ENCODE measurements around the gene TYK2.

The TYK2 gene

GRCh38 chr19:10362259-10362658 lies 18.1 kb downstream of the TYK2 start:
- Histone ChIP-seq H3K27me3 (ENCODE audit: insufficient read depth, low read depth, severe bottlenecking) (no peaks in the 10 kb centered on the region), H3K4me3 (ENCODE audit: low read depth, low read length) (no peak overlapping the region), H3K27ac (no peak overlapping the region), H3K36me3 (peaks cover 61% of the 10 kb centered on the region), H3K9me3 (ENCODE audit: severe bottlenecking) (no peaks in the 10 kb centered on the region)
- DNase-seq, result no peak
- no peak for TF ChIP-seq CTCF (IDR thresholded peaks at IDR 0.05; ENCODE audit: low read depth, low read length)

GRCh38 chr19:10361569-10362011 lies 18.8 kb downstream of the TYK2 start:
- no peaks in the 10 kb centered on the region for H3K27me3 ChIP-seq (ENCODE audit: insufficient read depth, low read depth, severe bottlenecking)
- H3K27ac ChIP-seq, result no peak overlapping the region
- no peaks in the 10 kb centered on the region for H3K9me3 ChIP-seq (ENCODE audit: severe bottlenecking)
- no peak overlapping the region for H3K4me3 ChIP-seq (ENCODE audit: low read depth, low read length)
- DNase-seq, result no peak
- peaks cover 61% of the 10 kb centered on the region for H3K36me3 ChIP-seq
- no peak for TF ChIP-seq CTCF (IDR thresholded peaks at IDR 0.05; ENCODE audit: low read depth, low read length)

GRCh38 chr19:10356431-10356830 lies 23.9 kb downstream of the TYK2 start:
- no peak for DNase-seq
- Histone ChIP-seq H3K36me3 (peaks cover 55% of the 10 kb centered on the region), H3K27ac (no peak overlapping the region), H3K27me3 (ENCODE audit: insufficient read depth, low read depth, severe bottlenecking) (no peaks in the 10 kb centered on the region), H3K4me3 (ENCODE audit: low read depth, low read length) (no peak overlapping the region), H3K9me3 (ENCODE audit: severe bottlenecking) (no peaks in the 10 kb centered on the region)
- no peak for TF ChIP-seq CTCF (IDR thresholded peaks at IDR 0.05; ENCODE audit: low read depth, low read length)

- H3K9me3 ChIP-seq (ENCODE audit: severe bottlenecking), result no peaks in the 10 kb centered on the region
- peak; percentile 39 for DNase-seq
- peaks cover 61% of the 10 kb centered on the region for H3K36me3 ChIP-seq
- no peak overlapping the region for H3K27ac ChIP-seq
- no peak for TF ChIP-seq CTCF (IDR thresholded peaks at IDR 0.05; ENCODE audit: low read depth, low read length)
- no peaks in the 10 kb centered on the region for H3K27me3 ChIP-seq (ENCODE audit: insufficient read depth, low read depth, severe bottlenecking)
- H3K4me3 ChIP-seq (ENCODE audit: low read depth, low read length), result no peak overlapping the region
These were observed 26.5 kb downstream of the TYK2 start for GRCh38 chr19:10353793-10354391.

GRCh38 chr19:10352764-10353671 lies 27.4 kb downstream of the TYK2 start:
- Histone ChIP-seq H3K27ac (no peak overlapping the region), H3K4me3 (ENCODE audit: low read depth, low read length) (no peak overlapping the region)
- DNase-seq, result no peak

More at GRCh38 chr19:10352764-10353671, 27.4 kb downstream of the TYK2 start:
- Histone ChIP-seq H3K27me3 (ENCODE audit: insufficient read depth, low read depth, severe bottlenecking) (no peaks in the 10 kb centered on the region), H3K9me3 (ENCODE audit: severe bottlenecking) (no peaks in the 10 kb centered on the region), H3K36me3 (peaks cover 56% of the 10 kb centered on the region)
- no peak for TF ChIP-seq CTCF (IDR thresholded peaks at IDR 0.05; ENCODE audit: low read depth, low read length)

Data from WERI-Rb-1 (cell line).